SW 1271 (cell line): ENCODE measurements around the gene HIRIP3.

ENCODE experiments used
- DNase-seq, 2 experiments: peaks; one replicate each; lab custom pipeline; 2025; lab: John Stamatoyannopoulos, UW

The HIRIP3 gene

DNA sequence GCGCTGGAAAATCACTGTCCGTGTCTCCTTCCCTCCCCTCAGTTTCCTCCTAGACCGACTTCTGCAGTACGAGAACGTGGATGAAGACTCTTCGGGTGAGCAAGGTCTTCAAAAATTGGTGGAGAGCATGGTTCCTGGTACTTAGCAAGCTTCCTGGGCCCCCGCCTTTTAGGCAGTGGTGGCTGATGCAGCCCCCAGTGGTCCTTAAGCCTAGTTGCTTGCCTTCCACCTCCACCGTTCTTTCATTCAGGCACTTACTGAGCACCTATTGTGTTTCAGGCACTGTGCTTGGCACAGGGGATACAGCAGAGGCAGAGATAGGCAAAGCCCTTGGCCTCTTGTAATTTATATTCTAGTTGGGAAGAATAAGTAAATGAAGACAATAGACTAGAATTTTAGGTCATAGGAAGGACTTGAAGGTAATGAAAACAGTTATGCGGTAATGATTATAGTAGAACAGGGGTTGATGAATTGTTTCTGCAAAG, 1.4 kb upstream of the HIRIP3 start:
- no peak for DNase-seq

DNA sequence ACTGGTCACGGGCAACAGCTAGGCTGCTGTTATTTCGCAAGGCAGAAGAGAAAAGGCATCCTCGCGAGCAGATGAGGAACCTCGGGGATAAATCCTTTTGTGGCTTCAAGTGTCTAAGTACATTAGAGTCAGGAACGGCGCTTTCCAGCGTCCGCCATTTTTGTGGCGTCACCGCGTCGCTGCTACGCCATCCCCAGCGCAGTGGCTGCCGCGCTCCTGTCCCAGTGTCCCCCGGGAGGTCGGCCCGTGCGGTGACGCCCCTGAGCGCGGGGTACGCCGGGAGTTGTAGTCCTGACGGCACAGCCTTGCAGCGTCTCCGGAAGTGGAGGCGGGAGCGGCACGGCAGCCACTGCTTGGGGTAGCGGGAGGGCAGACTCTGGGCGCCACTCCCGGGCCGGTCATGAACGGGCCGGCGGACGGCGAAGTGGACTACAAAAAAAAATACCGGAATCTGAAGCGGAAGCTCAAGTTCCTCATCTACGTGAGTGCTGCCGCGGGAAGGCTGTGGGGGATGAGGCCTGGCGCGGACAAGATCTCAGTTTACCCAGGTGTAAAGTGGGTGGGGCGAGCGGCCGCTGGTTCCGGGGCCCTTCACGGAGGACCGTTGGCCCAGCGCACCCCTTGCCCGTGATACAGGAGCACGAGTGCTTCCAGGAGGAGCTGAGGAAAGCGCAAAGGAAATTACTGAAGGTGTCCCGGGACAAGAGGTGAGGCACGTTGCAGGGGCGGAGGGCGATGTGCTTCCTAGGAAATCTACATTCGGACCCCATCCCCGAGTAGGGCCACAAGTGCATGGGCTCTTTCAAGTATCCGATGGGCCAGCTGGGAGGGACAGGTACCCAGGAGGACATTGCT, 721 bp upstream of the HIRIP3 start, which contains the start of gene INO80E:
Gene INO80E (plus strand): TSS at position 331 of the 855 bp plus-strand sequence. CDS start 70 bp downstream, at position 401.
- peak; percentile 95 to 96 for DNase-seq

DNA sequence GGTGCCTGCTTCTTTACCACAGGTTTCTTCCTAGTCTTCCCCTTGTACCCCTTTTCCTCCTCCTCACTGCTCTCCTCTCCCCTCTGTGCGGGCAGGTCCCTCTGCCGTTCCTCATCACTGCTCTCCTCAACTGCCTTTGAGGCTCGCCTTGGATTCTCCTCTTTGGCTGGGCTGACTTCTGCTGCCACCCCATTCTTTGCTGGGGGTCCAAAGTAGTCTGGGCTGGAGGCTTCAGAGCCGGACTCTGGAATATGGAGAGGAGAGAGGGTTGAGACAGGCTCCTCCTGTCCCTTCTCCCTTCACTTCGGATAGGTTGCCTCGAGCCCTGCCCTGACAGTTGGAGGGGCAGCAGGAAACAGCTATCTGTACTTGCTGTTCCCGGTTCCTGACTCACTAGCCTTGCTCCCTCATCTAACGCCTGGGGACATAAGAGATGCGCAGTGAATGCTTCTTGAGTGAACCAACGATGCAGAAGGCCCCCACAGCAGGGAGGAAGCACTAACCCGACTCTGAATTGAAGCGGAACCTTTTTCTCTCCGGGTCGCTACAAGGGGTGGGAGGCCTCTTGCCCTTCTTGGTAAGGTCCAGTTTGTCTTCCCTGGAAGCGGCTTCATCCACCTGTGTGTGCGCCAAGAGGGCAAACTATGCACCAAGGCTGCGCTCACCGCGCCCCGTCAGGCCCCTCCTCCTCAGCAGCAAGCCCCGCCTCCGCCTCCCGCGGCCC, 655 bp downstream of the HIRIP3 start:
- DNase-seq: peak; percentile 54 to 66

DNA sequence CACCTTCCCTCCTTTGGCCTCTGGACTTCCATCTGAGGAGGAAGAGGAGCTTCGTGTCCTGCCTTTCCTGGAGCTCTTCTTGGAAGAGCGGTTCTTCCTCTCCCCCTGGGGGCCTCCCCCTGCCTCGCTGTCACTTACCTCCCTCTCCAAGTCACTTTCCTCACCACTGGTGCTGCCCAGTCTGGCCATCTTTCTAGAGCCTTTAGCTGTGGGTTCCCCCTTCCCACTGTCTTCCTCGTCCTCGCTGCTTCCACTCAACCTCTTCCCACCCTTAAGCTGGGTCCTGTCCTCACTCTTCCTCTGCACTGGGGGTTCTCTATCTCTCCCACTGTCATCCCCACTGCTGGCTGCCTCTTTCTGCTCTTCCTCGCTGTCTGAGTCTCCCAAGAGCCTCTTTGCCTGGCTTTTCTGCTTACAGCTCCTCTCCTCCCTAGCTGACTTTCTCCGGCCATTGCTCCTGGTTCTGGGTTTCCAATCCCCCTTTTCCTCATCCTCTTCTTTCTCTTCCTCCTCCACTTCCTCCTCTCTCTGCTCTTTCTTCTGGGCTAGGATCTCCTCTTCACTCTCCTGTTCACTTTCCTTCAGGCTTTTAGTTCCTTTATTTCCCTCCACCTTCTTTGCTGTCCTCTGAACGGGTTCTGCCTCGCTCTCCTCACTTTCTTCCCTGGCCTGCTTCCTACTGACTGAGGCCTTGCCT, 1.4 kb downstream of the HIRIP3 start:
- DNase-seq: no peak

DNA sequence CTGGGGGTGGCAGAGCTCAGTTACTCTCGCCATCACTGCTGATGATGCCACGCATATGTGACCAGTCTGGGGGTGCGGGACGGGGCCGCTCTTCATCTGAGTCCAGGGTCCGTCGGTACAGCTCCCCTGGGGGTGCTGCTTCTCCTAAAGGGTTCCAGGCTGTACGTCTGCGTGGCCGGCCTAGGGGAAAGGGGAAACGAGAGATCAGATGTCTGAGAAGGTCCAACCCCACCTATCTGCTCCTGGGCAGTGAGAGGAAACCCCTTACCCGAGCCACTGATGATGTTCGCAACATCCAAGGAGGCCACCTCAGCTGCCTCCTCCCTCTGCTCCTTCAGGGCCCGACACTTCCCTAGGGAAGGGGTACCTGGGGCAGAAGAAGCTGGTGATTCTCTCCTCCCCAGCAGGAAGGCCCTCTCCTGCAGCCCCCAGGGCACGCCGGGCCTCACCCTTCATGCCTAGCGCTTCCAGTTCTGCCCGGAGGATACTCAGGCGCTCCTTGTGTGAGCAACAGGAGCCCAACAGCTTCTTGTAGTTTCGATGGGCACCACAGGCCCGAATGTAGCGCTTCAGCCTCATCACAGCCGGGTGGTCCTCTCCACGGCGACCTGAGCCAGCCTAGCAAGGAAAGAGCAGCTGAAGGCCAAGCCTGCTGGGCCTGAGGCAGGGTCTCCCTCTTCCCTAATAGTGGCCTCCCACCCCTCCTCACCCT, 2.1 kb downstream of the HIRIP3 start:
- DNase-seq: no peak

DNA sequence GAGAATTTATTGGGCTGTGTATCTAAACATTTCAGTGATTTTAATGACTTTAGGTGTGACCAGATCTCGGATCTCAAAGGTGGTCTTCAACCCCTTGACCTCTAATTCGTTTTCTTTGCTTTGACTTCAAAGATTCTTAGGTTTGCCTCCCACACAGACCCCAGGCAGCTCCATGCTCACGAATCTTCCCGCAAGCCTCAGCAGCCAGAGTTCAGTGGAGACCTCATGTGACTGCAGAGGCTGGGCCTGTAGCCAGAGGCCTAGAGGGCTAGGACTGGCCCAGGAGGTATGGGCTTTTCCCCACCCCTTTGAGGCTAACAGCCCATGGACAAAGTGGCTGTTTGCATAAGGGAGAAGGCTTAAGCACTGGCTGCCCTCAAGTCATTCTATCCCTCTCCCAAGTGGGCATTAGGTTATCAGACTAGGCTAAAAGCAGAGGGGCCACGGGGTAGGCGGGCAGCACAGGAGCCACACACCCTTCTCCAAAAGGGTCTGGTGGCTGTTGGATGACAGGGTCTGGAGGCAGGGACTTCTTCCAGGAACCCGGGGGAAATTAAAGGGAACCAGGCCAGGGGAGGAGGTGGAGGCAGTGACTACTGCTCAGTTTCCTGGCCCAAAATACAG, 3.0 kb downstream of the HIRIP3 start:
- no peak for DNase-seq

DNA sequence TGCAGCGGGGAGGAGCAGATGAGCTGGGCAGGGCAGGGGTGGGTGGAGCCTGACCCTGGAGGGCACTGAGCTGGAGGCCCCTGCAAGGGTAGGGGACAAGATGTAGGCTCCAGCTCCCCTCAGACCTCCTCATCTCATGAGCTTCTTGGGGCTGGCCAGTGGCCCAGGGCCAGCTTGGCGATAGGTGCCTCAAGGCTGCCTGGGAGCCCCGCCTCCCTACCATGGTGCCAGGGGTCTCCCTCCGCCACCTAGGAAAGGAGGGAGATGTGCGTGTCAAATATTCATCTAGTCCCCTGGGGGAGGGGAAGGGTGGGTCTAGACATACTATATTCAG, 3.9 kb downstream of the HIRIP3 start:
- no peak for DNase-seq

DNA sequence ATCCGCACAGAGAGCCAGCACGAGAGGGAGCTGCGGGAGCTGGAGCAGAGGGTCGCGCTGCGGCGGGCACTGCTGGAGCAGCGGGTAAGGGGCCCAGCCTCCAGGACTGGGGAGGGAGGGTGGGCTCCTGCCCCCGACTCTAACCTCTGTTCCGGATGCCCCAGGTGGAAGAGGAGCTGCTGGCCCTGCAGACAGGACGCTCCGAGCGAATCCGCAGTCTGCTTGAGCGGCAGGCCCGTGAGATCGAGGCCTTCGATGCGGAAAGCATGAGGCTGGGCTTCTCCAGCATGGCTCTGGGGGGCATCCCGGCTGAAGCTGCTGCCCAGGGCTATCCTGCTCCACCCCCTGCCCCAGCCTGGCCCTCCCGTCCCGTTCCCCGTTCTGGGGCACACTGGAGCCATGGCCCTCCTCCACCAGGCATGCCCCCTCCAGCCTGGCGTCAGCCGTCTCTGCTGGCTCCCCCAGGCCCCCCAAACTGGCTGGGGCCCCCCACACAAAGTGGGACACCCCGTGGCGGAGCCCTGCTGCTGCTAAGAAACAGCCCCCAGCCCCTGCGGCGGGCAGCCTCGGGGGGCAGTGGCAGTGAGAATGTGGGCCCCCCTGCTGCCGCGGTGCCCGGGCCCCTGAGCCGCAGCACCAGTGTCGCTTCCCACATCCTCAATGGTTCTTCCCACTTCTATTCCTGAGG, 4.4 kb downstream of the HIRIP3 start:
- no peak for DNase-seq

DNA sequence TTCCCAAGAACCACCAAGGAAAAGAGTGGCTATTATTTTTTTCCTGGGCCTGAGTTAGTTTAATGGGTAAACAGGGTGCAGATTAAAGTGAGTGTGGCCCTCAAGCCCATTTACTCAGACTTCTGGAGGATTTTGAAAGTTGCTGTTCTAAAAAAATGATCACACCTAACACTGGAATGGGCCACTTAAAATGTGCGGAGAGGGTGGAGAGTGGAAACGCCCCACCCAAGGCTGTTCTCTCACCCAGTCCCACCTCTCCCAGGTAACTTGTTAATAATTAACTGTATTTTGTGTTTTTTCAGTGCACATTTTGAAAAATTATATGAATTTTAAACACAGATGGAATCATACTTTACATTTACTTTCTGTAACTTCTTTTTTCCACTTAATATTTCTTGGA, 5.4 kb downstream of the HIRIP3 start:
- no peak for DNase-seq

DNA sequence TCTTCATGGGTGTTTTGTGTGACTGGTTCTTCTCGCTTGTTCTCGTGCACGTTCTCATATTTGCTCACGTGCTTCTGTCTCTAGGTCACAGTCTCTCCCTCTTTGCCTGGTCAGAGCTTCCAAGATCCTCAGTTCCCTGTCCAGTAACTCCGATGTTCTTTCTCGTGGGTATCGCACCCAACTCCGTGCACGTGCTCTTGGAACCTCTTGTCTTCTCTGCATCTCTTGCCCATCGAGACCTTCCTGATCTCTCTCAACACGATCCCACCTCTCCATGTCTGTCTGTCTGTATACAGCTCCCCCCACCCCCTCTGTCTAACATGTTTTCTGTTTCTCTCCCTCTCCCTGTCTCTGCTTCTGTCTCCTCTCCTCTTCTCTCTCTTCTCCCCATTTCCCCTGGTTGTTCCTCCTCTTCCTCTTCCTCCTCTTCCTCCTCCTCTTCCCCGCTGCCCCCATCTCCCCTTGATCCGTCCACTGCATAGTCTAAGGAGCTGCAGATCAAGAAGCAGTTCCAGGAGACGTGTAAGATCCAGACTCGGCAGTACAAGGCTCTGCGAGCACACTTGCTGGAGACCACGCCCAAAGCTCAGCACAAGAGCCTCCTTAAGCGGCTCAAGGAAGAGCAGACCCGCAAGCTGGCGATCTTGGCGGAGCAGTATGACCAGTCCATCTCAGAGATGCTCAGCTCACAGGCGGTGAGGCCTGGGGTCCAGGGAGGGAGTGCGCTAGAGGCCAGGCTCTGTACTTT, 6.1 kb downstream of the HIRIP3 start:
- no peak for DNase-seq

DNA sequence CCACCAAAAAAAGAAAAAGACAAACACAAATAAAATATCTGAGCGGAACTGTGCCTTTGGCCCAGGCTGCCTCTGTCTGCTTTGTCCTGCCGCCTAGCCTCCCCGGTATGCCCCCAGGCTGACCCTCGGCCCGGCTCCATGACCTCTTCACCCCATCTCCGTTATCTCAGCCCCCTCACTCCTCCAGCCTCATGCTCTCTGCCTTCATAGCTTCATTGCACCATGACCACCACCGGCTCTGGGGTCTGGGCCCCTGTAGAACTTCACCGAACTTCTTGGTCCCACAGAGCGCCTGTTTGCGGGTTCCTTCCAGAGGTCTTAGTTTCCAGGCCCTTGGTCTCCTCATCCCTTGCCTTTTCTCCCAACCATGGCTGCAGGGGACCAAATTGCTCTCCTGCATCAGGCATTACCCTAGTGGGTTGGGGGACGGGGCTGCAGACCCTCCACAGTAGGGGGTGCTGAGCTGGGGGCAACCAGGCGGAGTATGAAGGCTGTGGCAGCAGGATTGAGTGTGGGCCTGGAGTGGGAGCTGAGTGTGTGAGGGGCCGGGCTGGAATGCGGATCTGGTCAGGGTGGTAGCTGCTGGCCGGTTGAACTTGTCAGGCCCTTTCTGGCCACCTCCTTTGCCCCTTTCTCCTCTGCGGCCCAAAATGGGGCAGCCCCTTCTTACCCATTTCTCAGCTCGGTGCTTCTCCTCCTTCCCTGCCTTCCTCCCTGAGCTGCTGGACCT, 6.9 kb downstream of the HIRIP3 start:
- DNase-seq: no peak

DNA sequence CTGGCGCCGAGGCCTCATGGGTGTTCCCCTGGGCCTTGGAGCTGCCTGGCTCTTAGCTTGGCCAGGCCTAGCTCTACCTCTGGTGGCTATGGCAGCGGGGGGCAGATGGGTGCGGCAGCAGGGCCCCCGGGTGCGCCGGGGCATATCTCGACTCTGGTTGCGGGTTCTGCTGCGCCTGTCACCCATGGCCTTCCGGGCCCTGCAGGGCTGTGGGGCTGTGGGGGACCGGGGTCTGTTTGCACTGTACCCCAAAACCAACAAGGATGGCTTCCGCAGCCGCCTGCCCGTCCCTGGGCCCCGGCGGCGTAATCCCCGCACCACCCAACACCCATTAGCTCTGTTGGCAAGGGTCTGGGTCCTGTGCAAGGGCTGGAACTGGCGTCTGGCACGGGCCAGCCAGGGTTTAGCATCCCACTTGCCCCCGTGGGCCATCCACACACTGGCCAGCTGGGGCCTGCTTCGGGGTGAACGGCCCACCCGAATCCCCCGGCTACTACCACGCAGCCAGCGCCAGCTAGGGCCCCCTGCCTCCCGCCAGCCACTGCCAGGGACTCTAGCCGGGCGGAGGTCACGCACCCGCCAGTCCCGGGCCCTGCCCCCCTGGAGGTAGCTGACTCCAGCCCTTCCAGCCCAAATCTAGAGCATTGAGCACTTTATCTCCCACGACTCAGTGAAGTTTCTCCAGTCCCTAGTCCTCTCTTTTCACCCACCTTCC, 7.9 kb downstream of the HIRIP3 start:
- DNase-seq: no peak

DNA sequence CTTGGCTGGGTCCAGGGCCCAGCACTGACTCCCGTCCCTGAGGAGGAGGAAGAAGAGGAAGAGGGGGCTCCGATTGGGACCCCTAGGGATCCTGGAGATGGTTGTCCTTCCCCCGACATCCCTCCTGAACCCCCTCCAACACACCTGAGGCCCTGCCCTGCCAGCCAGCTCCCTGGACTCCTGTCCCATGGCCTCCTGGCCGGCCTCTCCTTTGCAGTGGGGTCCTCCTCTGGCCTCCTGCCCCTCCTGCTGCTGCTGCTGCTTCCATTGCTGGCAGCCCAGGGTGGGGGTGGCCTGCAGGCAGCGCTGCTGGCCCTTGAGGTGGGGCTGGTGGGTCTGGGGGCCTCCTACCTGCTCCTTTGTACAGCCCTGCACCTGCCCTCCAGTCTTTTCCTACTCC, 8.5 kb downstream of the HIRIP3 start:
- no peak for DNase-seq

DNA sequence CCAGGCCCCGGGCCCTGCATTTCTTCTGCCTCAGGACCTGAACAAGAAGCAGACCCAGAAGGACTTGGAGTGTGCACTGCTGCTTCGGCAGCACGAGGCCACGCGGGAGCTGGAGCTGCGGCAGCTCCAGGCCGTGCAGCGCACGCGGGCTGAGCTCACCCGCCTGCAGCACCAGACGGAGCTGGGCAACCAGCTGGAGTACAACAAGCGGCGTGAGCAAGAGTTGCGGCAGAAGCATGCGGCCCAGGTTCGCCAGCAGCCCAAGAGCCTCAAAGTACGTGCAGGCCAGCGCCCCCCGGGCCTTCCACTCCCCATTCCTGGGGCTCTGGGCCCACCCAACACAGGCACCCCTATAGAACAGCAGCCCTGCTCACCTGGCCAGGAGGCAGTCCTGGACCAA, 9.2 kb downstream of the HIRIP3 start:
- no peak for DNase-seq

DNA sequence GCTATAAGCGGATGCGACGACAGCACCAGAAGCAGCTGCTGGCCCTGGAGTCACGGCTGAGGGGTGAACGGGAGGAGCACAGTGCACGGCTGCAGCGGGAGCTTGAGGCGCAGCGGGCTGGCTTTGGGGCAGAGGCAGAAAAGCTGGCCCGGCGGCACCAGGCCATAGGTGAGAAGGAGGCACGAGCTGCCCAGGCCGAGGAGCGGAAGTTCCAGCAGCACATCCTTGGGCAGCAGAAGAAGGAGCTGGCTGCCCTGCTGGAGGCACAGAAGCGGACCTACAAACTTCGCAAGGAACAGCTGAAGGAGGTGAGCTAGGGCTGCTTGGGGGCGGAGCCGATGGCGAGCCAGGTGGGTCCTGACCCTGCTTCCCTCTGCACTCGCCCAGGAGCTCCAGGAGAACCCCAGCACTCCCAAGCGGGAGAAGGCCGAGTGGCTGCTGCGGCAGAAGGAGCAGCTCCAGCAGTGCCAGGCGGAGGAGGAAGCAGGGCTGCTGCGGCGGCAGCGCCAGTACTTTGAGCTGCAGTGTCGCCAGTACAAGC, 10.1 kb downstream of the HIRIP3 start:
- DNase-seq: no peak

DNA sequence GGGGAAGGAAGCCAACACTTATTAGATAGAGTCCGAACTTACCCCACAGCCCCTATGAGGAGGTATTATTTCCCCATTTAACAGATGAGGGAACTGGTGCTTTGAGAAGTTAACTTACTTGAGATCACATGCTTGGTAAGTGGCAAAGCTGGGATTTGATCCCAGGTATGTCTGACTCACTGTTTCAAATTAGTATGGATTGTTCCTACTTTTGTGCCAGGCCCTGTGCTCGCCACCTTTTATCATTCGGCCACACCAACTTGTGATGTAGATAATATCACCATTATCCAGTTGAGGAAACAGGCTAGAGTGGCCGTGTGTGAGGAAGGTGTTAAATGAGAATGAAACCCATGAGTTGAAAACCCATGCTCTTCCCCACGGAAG, 10.7 kb downstream of the HIRIP3 start:
- DNase-seq: no peak

DNA sequence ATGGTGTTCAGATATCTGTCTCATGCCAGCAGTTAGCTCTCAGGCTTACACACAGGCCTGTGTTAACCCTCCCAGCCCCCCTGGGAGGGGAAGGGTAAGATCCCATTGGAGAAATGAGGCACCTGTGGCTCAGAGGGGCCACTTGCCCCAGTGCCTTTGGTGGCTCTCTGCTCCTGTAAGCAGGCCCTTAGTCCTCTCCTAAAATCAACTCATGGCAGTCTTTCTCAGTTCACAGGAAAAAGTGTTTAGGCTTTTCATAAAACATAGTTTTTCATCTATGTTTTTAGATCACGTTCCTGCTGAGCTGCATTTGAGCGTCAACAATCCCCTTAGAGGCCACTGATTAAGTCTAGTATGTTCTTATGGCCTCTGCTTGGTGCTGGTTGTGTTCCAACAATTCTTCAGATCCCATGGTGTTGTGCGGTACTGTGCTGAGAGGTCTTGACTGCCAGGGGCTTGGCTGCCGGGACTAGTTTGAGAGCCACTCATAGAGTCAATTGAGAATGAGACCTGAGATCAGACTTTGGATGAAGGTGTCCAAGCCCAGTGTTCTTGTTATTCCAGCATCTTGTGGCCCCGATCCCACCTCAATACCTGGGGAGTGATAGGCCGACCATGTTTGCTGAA, 11.2 kb downstream of the HIRIP3 start:
- no peak for DNase-seq
